CD4-positive, alpha-beta T cell (primary cell): Measurements from ENCODE around the gene AGT. TPM values are rescaled to one million over a fixed set of nuclear protein-coding genes. Genes with fewer than 3 reads are reported as not detected.

ENCODE experiments used
- ATAC-seq: fragments of 200-7000 bp; cut with Tn5 transposase; one replicate; pipeline ENCODE4 v1.10.0; 2022; ENCODE audit warnings: mild to moderate bottlenecking; ENCODE audit not compliant: poor library complexity
- CTCF ChIA-PET: fragments of 350-600 bp; sonication (Branson Sonifier 250); formaldehyde crosslinking; loops from one replicate; lab custom pipeline; 2021; ENCODE audit warnings: antibody characterized with exemption, inconsistent platforms; lab: Charles Lee
- POLR2A ChIA-PET: fragments of 350-600 bp; sonication (Branson Sonifier 250); formaldehyde crosslinking; loops from one replicate; lab custom pipeline; 2021; ENCODE audit warnings: antibody characterized with exemption, inconsistent platforms; lab: Charles Lee
- DNase-seq, 14 experiments: peaks; one replicate each; pipeline ENCODE4 v3.0.0-alpha.2; 2013 to 2020; ENCODE audit warnings: mixed read lengths in 2 of 14
- H3K27ac ChIP-seq, 2 donors: one replicate each; pipeline versions ENCODE4 v1.5.1 to v1.7.0; 2013; ENCODE audit warnings: low read length in 2 of 2, low read depth in 1 of 2, mild to moderate bottlenecking in 1 of 2
- H3K27me3 ChIP-seq, 2 experiments: 1 replicate in 1 of 2; 2 replicates in 1 of 2; pipeline versions ENCODE4 v1.6.1 to v1.7.0; 2013; ENCODE audit warnings: low read length in 2 of 2, control low read depth in 1 of 2, mild to moderate bottlenecking in 1 of 2, moderate library complexity in 1 of 2; ENCODE audit not compliant: insufficient read depth in 2 of 2, control insufficient read depth in 1 of 2
- H3K36me3 ChIP-seq: one replicate; pipeline ENCODE4 v1.6.1; 2013; ENCODE audit warnings: low read length, control low read depth; ENCODE audit not compliant: insufficient read depth
- H3K4me1 ChIP-seq: one replicate; pipeline ENCODE4 v1.6.1; 2013; ENCODE audit warnings: low read length, control low read depth; ENCODE audit not compliant: insufficient read depth
- H3K4me3 ChIP-seq: one replicate; pipeline ENCODE4 v1.5.1; 2013; ENCODE audit warnings: mild to moderate bottlenecking, low read length, moderate library complexity
- H3K9me3 ChIP-seq, 2 experiments: 1 replicate in 1 of 2; 2 replicates in 1 of 2; pipeline versions ENCODE4 v1.6.1 to v1.7.0; 2013; ENCODE audit warnings: low read length in 2 of 2, mild to moderate bottlenecking in 2 of 2, control low read depth in 1 of 2, moderate library complexity in 1 of 2; ENCODE audit not compliant: control insufficient read depth in 1 of 2, insufficient read depth in 1 of 2
- H3K27ac Mint-ChIP-seq: one replicate; pipeline ENCODE4 v1.8.0; 2020; ENCODE audit warnings: mixed read lengths
- H3K27me3 Mint-ChIP-seq: one replicate; pipeline ENCODE4 v1.8.0; 2021; ENCODE audit warnings: mixed read lengths
- H3K36me3 Mint-ChIP-seq: one replicate; pipeline ENCODE4 v1.8.0; 2021; ENCODE audit warnings: low read depth, mixed read lengths
- H3K4me1 Mint-ChIP-seq: one replicate; pipeline ENCODE4 v1.8.0; 2021; ENCODE audit warnings: low read depth, mixed read lengths
- H3K4me3 Mint-ChIP-seq: one replicate; pipeline ENCODE4 v1.8.0; 2020; ENCODE audit warnings: mild to moderate bottlenecking, mixed read lengths
- H3K9me3 Mint-ChIP-seq: one replicate; pipeline ENCODE4 v1.8.0; 2020; ENCODE audit warnings: mixed read lengths
- intact Hi-C, 2 experiments: fragments of 100-400 bp; cut with DNase I in 1 of 2; cut with micrococcal nuclease in 1 of 2; formaldehyde crosslinking; loops; one replicate each; pipeline versions ENCODE4 v1.15.1 to v1.9.0; 2023 to 2025; cut with DNase I, micrococcal nuclease
- total RNA-seq, 174 experiments: library from RNA in 2 of 174; stranded (reverse) in 2 of 174; gene quantifications; one replicate each; pipeline ENCODE4 v1.2.3 and lab custom pipeline; 2021 to 2026
- TF ChIP-seq, protein P1 (sequence below): fragments of 200-600 bp; IDR thresholded peaks from one replicate; pipeline ENCODE4 v1.8.0; 2022; ENCODE audit warnings: antibody characterized with exemption, mild to moderate bottlenecking

The AGT gene
- total RNA-seq, 2 experiments from 2014 or later, result not detected

DNA sequence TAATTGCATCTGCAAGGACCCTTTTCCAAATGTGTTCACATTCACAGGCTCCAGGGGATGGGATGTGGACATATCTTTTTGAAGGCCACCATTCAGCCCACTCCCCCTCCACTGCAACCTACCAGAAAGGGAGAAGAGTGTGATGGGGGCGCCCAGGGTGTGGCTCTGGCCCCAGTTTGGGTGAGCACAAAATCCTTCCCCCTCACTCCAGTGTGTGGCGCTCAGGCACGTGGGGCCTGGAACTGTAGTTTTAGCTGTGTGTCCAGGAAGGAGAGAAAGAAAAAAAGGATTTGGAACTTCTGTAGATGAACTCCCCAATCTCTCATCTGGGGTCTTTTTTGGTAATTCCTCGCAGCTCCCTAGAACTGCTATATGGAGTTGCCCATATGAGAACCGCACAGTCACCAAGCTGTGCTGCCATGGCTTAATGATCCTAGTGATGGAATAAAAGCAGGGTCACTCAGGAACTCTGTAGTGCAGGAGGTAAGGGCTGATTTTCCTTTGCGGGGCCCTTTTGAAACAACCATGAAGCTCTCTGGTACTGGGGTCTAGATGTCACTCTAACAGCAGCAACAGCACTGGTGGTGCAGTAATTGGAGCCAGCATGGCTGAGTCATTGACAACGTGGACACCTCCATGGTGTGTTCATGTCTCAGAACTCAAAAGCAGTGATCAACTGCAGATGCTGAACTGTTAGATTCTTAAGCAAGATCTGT lies 17.0 kb downstream of the AGT start:
- TF ChIP-seq, protein P1, sequence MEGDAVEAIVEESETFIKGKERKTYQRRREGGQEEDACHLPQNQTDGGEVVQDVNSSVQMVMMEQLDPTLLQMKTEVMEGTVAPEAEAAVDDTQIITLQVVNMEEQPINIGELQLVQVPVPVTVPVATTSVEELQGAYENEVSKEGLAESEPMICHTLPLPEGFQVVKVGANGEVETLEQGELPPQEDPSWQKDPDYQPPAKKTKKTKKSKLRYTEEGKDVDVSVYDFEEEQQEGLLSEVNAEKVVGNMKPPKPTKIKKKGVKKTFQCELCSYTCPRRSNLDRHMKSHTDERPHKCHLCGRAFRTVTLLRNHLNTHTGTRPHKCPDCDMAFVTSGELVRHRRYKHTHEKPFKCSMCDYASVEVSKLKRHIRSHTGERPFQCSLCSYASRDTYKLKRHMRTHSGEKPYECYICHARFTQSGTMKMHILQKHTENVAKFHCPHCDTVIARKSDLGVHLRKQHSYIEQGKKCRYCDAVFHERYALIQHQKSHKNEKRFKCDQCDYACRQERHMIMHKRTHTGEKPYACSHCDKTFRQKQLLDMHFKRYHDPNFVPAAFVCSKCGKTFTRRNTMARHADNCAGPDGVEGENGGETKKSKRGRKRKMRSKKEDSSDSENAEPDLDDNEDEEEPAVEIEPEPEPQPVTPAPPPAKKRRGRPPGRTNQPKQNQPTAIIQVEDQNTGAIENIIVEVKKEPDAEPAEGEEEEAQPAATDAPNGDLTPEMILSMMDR, result no peak
- peaks cover 0 to 2% of the 10 kb centered on the region in 2 experiments for H3K27me3 ChIP-seq
- no peak overlapping the region for H3K4me3 ChIP-seq
- no peak for ATAC-seq
- H3K4me1 Mint-ChIP-seq, result no peaks in the 10 kb centered on the region
- peaks cover 10% of the 10 kb centered on the region for H3K36me3 ChIP-seq
- no peaks in the 10 kb centered on the region for H3K9me3 Mint-ChIP-seq
- no peak overlapping the region for H3K27ac ChIP-seq
- no peak overlapping the region for H3K27ac Mint-ChIP-seq
- no peak overlapping the region for H3K4me3 Mint-ChIP-seq
- POLR2A ChIA-PET, result no interaction called here
- H3K27me3 Mint-ChIP-seq, result no peaks in the 10 kb centered on the region
- CTCF ChIA-PET, result no interaction called here
- intact Hi-C loops, result no loop called here
- no peaks in the 10 kb centered on the region for H3K9me3 ChIP-seq
- DNase-seq, result no peak
- H3K4me1 ChIP-seq, result peaks cover 5% of the 10 kb centered on the region
- H3K36me3 Mint-ChIP-seq, result peaks cover 22% of the 10 kb centered on the region

DNA sequence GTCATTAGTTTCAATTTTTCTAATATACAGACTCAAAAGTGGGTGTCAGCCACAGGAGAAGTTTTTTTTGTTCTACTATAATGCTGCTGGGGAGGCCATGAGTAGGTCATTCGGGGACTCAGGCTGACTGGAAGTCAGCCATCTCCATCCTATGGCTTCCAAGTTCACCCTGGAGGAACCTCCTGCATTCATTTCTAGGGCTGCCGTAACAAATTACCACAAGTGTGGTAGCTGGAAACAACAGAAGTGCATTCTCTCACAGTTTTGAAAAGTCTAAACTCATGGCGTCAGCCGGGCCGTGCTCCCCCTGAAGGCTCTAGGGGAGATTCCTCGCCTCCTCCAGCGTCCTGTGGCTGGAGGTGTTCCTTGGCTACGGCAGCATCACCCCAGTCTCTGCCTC lies 17.7 kb downstream of the AGT start:
- Mint-ChIP-seq H3K27ac (no peak overlapping the region), H3K4me3 (no peak overlapping the region), H3K36me3 (peaks cover 29% of the 10 kb centered on the region), H3K27me3 (no peaks in the 10 kb centered on the region), H3K9me3 (no peaks in the 10 kb centered on the region), H3K4me1 (no peaks in the 10 kb centered on the region)
- Histone ChIP-seq H3K27ac (no peak overlapping the region), H3K4me1 (peaks cover 5% of the 10 kb centered on the region), H3K36me3 (peaks cover 17% of the 10 kb centered on the region), H3K9me3 (no peaks in the 10 kb centered on the region), H3K4me3 (no peak overlapping the region), H3K27me3 (peaks cover 0 to 2% of the 10 kb centered on the region in 2 experiments)
- DNase-seq (no peak), ATAC-seq (no peak)
- intact Hi-C loops, result no loop called here
- TF ChIP-seq, protein P1, result no peak
- ChIA-PET CTCF (no interaction called here), POLR2A (no interaction called here)

DNA sequence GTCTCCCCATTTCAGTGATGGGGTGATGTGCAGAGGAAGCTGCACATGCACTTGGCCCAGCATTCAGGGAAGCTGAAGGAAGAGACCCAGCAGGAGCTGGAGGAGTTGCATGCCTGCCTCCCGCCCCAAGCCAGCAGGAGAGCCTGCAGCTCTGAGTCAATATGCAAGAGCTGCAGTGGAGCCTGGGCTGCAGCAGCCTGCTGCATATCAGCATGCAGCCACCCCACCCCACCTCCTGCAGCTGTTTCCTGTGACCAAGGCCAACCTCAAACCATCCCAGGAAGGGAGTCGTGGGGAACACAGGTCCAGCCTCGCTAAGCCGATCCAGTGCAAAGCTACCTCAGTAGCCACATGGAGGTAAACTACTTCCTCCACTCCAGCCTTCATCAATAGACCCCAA lies 18.9 kb downstream of the AGT start:
- no peak overlapping the region for H3K4me3 ChIP-seq
- Mint-ChIP-seq H3K27me3 (no peaks in the 10 kb centered on the region), H3K9me3 (no peaks in the 10 kb centered on the region), H3K4me1 (no peaks in the 10 kb centered on the region), H3K27ac (no peak overlapping the region), H3K4me3 (no peak overlapping the region), H3K36me3 (peaks cover 39% of the 10 kb centered on the region)
- DNase-seq (no peak), ATAC-seq (no peak)
- ChIA-PET POLR2A (no interaction called here), CTCF (no interaction called here)
- H3K27me3 ChIP-seq, result peaks cover 0 to 2% of the 10 kb centered on the region in 2 experiments
- intact Hi-C loops, result no loop called here
- TF ChIP-seq, protein P1, result no peak
- H3K36me3 ChIP-seq, result peaks cover 28% of the 10 kb centered on the region
- peaks cover 5% of the 10 kb centered on the region for H3K4me1 ChIP-seq
- H3K27ac ChIP-seq, result no peak overlapping the region
- no peaks in the 10 kb centered on the region for H3K9me3 ChIP-seq
